Measurements from ENCODE around the gene NONO.

DNA sequence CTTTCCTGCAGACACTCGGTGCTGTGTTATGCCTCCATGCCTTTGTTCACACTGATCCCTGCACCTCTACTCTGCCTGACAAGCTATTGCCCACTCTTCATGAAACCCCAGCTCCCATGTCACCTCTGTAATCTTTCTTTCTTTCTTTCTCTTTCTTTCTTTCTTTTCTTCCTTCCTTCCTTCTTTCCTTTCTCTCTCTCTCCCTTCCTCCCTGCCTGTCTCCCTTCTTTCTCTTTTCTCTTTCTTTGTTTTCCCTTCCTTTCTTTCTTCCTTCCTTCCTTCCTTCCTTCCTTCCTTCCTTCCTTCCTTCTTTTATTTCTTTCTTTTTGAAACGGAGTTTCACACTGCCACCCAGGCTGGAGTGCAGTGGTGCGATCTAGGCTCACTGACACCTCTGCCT, 48.0 kb upstream of the NONO start:
- TF ChIP-seq EZH2phosphoT487 (IDR thresholded peaks at IDR 0.05; ENCODE audit: insufficient read depth, low read depth), result no peak
- TF ChIP-seq EZH2 (IDR thresholded peaks at IDR 0.05; ENCODE audit: insufficient read depth, poor library complexity, severe bottlenecking), result no peak
